Measurements from ENCODE around the gene CBLC. TPM values are rescaled to one million over a fixed set of nuclear protein-coding genes. Genes with fewer than 3 reads are reported as not detected.

CBLC gene
- total and polyA plus RNA-seq, 10 of the 15 experiments (the other 5 are each of a cell fraction or from before 2014, with no cell fraction given), result not detected

DNA sequence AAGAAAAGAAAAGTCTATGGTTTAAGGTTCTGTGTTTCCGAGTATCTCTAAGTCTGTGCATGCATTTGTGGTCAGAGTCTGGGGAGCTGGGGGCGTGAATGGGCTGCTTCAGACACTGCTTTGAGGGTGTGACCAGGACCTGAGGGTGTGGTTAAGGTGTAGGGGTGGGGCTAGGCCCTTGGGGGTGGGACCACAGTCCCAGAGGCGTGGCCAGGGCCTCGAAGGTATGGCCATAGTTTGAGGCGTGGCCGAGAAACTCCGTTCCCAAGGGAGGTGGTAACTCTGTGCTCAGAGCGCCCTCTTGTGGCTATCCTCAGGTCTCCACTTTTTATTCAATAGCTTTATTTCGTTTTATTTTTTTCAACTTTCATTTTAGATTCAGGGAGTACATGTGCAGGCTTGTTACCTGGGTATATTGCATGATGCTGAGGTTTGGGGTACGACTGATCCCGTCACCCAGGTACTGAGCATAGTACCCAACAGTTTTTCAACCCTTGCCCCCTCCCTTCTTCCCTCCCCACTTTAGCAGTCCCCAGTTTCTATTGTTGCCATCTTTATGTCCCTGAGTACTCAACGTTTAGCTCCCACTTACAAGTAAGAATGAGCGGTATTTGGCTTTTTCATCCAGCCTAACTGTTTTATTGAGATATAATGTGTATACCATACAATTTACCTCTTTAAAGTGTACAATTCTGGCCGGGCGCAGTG is 7.0 kb upstream of the CBLC start (continued):
- TF ChIP-seq, protein P1, sequence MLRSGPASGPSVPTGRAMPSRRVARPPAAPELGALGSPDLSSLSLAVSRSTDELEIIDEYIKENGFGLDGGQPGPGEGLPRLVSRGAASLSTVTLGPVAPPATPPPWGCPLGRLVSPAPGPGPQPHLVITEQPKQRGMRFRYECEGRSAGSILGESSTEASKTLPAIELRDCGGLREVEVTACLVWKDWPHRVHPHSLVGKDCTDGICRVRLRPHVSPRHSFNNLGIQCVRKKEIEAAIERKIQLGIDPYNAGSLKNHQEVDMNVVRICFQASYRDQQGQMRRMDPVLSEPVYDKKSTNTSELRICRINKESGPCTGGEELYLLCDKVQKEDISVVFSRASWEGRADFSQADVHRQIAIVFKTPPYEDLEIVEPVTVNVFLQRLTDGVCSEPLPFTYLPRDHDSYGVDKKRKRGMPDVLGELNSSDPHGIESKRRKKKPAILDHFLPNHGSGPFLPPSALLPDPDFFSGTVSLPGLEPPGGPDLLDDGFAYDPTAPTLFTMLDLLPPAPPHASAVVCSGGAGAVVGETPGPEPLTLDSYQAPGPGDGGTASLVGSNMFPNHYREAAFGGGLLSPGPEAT (IDR thresholded peaks at IDR 0.05; ENCODE audit: low read depth), result peak; percentile 46; the same call in 1 of the 2 replicates
- no peak for TF ChIP-seq IKZF2 (IDR thresholded peaks at IDR 0.05)
- TF ChIP-seq CBX5 (IDR thresholded peaks at IDR 0.05; ENCODE audit: low read depth), result no peak
- TF ChIP-seq FOXM1 (IDR thresholded peaks at IDR 0.05; ENCODE audit: low read depth, low read length), result no peak; the same call in 1 of the 2 replicates
- TF ChIP-seq HDAC2 (IDR thresholded peaks at IDR 0.05), result no peak
- TF ChIP-seq ZNF384 (IDR thresholded peaks at IDR 0.05; ENCODE audit: borderline replicate concordance, low read depth, low read length), result peak; percentile 43; the same call in 1 of the 2 replicates
- TF ChIP-seq BRCA1 (IDR thresholded peaks at IDR 0.05; ENCODE audit: low read depth, low read length), result no peak
- TF ChIP-seq TCF3 (IDR thresholded peaks at IDR 0.05; ENCODE audit: borderline replicate concordance, insufficient read depth, low read depth, low read length), result no peak
- no peak for TF ChIP-seq NFYB (IDR thresholded peaks at IDR 0.05; ENCODE audit: insufficient read depth, low read depth, low read length)
- TF ChIP-seq ZNF207 (IDR thresholded peaks at IDR 0.05; ENCODE audit: borderline replicate concordance), result no peak
- TF ChIP-seq ZNF622 (IDR thresholded peaks at IDR 0.05), result no peak
- no peak for TF ChIP-seq LARP7 (IDR thresholded peaks at IDR 0.05)
- peak; percentile 95 for TF ChIP-seq RUNX3 (IDR thresholded peaks at IDR 0.05; ENCODE audit: low read length)
- no peak for TF ChIP-seq YBX1 (IDR thresholded peaks at IDR 0.05)
- TF ChIP-seq, protein P2, sequence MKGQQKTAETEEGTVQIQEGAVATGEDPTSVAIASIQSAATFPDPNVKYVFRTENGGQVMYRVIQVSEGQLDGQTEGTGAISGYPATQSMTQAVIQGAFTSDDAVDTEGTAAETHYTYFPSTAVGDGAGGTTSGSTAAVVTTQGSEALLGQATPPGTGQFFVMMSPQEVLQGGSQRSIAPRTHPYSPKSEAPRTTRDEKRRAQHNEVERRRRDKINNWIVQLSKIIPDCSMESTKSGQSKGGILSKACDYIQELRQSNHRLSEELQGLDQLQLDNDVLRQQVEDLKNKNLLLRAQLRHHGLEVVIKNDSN (IDR thresholded peaks at IDR 0.05; ENCODE audit: borderline replicate concordance, extremely low read length, insufficient read depth, low read depth, low read length), result no peak
- TF ChIP-seq, protein P3, sequence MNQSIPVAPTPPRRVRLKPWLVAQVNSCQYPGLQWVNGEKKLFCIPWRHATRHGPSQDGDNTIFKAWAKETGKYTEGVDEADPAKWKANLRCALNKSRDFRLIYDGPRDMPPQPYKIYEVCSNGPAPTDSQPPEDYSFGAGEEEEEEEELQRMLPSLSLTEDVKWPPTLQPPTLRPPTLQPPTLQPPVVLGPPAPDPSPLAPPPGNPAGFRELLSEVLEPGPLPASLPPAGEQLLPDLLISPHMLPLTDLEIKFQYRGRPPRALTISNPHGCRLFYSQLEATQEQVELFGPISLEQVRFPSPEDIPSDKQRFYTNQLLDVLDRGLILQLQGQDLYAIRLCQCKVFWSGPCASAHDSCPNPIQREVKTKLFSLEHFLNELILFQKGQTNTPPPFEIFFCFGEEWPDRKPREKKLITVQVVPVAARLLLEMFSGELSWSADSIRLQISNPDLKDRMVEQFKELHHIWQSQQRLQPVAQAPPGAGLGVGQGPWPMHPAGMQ (IDR thresholded peaks at IDR 0.05; ENCODE audit: borderline replicate concordance), result no peak
- no peak for TF ChIP-seq RB1 (IDR thresholded peaks at IDR 0.05; ENCODE audit: borderline replicate concordance)
- TF ChIP-seq MTA3 (IDR thresholded peaks at IDR 0.05; ENCODE audit: borderline replicate concordance, low read length), result no peak
- TF ChIP-seq CBFB (IDR thresholded peaks at IDR 0.05; ENCODE audit: low read depth), result peak; percentile 82; the same call in 1 of the 2 replicates
- TF ChIP-seq EP300 (IDR thresholded peaks at IDR 0.05; ENCODE audit: borderline replicate concordance in 1 of 2, control insufficient read depth in 1 of 2, low read depth in 2 of 2, low read length in 2 of 2), result no peak
- no peak for TF ChIP-seq MTA2 (IDR thresholded peaks at IDR 0.05; ENCODE audit: low read depth)
- TF ChIP-seq, protein P4, sequence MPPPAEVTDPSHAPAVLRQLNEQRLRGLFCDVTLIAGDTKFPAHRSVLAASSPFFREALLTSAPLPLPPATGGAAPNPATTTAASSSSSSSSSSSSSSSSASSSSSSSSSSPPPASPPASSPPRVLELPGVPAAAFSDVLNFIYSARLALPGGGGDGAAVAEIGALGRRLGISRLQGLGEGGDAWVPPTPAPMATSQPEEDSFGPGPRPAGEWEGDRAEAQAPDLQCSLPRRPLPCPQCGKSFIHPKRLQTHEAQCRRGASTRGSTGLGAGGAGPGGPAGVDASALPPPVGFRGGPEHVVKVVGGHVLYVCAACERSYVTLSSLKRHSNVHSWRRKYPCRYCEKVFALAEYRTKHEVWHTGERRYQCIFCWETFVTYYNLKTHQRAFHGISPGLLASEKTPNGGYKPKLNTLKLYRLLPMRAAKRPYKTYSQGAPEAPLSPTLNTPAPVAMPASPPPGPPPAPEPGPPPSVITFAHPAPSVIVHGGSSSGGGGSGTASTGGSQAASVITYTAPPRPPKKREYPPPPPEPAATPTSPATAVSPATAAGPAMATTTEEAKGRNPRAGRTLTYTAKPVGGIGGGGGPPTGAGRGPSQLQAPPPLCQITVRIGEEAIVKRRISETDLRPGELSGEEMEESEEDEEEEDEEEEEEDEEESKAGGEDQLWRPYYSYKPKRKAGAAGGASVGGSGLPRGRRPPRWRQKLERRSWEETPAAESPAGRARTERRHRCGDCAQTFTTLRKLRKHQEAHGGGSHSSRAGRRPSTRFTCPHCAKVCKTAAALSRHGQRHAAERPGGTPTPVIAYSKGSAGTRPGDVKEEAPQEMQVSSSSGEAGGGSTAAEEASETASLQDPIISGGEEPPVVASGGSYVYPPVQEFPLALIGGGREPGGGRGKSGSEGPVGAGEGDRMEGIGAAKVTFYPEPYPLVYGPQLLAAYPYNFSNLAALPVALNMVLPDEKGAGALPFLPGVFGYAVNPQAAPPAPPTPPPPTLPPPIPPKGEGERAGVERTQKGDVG (CRISPR knock-in tag; IDR thresholded peaks at IDR 0.05), result no peak
- no peak for TF ChIP-seq JUNB (IDR thresholded peaks at IDR 0.05)
- TF ChIP-seq HDAC6 (IDR thresholded peaks at IDR 0.05; ENCODE audit: unreplicated experiment), result no peak
- TF ChIP-seq NR2C2 (IDR thresholded peaks at IDR 0.05; ENCODE audit: borderline replicate concordance, control insufficient read depth, insufficient read length, low read depth), result no peak

Data from GM12878 (cell line).